MCF 10A (cell line): ENCODE results near the gene VAMP8. TPM values are rescaled to one million over a fixed set of nuclear protein-coding genes. Genes with fewer than 3 reads are reported as not detected.

Experiments used
- BruUV-seq: library from RNA; stranded (reverse); fragments of 400-500 nt; replicated peaks from 2 replicates; lab custom pipeline; 2021; lab: Mats Ljungman, UMichigan
- CTCF ChIA-PET: fragments of 300-600 bp; sonication (Branson Sonifier 250); formaldehyde crosslinking; extraction: SDS; loops from one replicate; lab custom pipeline; 2021; ENCODE audit warnings: antibody characterized with exemption, inconsistent platforms; lab: Yijun Ruan, JAX
- POLR2A ChIA-PET: fragments of 300-600, 350-650 bp; sonication (Branson Sonifier 250); formaldehyde crosslinking; extraction: SDS; loops from one replicate; lab custom pipeline; 2020; ENCODE audit warnings: antibody characterized with exemption, inconsistent platforms; lab: Yijun Ruan, JAX
- DNase-seq: peaks from one replicate; pipeline ENCODE4 v3.0.0-alpha.2; 2018; ENCODE audit not compliant: unreplicated experiment
- H3K27ac Mint-ChIP-seq: one replicate; pipeline ENCODE4 v1.8.0; 2022; ENCODE audit warnings: mild to moderate bottlenecking, low read depth, mixed read lengths; ENCODE audit not compliant: unreplicated experiment
- H3K27me3 Mint-ChIP-seq: one replicate; pipeline ENCODE4 v1.8.0; 2022; ENCODE audit warnings: mixed read lengths; ENCODE audit not compliant: insufficient read depth, unreplicated experiment
- H3K36me3 Mint-ChIP-seq: one replicate; pipeline ENCODE4 v1.8.0; 2022; ENCODE audit warnings: mild to moderate bottlenecking, moderate library complexity, mixed read lengths; ENCODE audit not compliant: insufficient read depth, unreplicated experiment
- H3K4me1 Mint-ChIP-seq: one replicate; pipeline ENCODE4 v1.8.0; 2022; ENCODE audit warnings: mixed read lengths; ENCODE audit not compliant: insufficient read depth, unreplicated experiment
- H3K4me3 Mint-ChIP-seq: one replicate; pipeline ENCODE4 v1.8.0; 2022; ENCODE audit warnings: mild to moderate bottlenecking, moderate library complexity, mixed read lengths; ENCODE audit not compliant: unreplicated experiment
- H3K9me3 Mint-ChIP-seq: one replicate; pipeline ENCODE4 v1.8.0; 2022; ENCODE audit warnings: mixed read lengths; ENCODE audit not compliant: unreplicated experiment
- CTCF ChIP-seq: fragments of 200-600 bp; IDR thresholded peaks from one replicate; pipeline ENCODE4 v1.8.0; 2022; ENCODE audit warnings: antibody characterized with exemption, mild to moderate bottlenecking; ENCODE audit not compliant: unreplicated experiment
- intact Hi-C: fragments of 100-400 bp; cut with micrococcal nuclease; formaldehyde crosslinking; loops from 2 replicates; pipeline ENCODE4 v1.14.1; 2022
- total RNA-seq: library from RNA; stranded (reverse); gene quantifications from 2 replicates; pipeline ENCODE4 v1.2.3, GENCODE V29; 2022

VAMP8 gene
- total RNA-seq, 1 experiment from 2014 or later: 56.0 TPM

- Mint-ChIP-seq H3K27ac (peak overlapping the region; percentile 94), H3K27me3 (no peaks in the 10 kb centered on the region), H3K4me1 (peaks cover 11% of the 10 kb centered on the region), H3K9me3 (no peaks in the 10 kb centered on the region), H3K4me3 (peak overlapping the region; percentile 79), H3K36me3 (peaks cover 42% of the 10 kb centered on the region)
- DNase-seq: no peak
- ChIA-PET POLR2A (interaction anchor here (0.7 to 5.4 kb wide), 11 partner anchors 8 to 253 kb away, joined by 3 to 113 read pairs (median 6); partner anchors contain the start of genes RNF181, TGOLN2 and TMEM150A), CTCF (interaction anchor here (0.6 to 1.3 kb wide), 3 partner anchors 11 to 666 kb away, joined by 3 to 4 read pairs (median 4); no protein-coding TSS in a partner anchor)
- no peak for TF ChIP-seq CTCF
- intact Hi-C loops: no loop called here
- BruUV-seq: no TSS peak
These were observed 2.0 kb downstream of the VAMP8 start for GRCh38 chr2:85579266-85579935.

- POLR2A ChIA-PET: interaction anchor here (0.7 to 5.4 kb wide), 7 partner anchors 9 to 143 kb away, joined by 3 to 113 read pairs (median 3); partner anchors contain the start of gene RNF181
- CTCF ChIA-PET: interaction anchor here (0.5 to 1.1 kb wide), 2 partner anchors 12 to 13 kb away, joined by 3 to 5 read pairs; no protein-coding TSS in a partner anchor
- no peak for TF ChIP-seq CTCF
- no TSS peak for BruUV-seq
- H3K9me3 Mint-ChIP-seq: no peaks in the 10 kb centered on the region
- no peaks in the 10 kb centered on the region for H3K27me3 Mint-ChIP-seq
- no peak overlapping the region for H3K4me3 Mint-ChIP-seq
- intact Hi-C loops: no loop called here
- no peak for DNase-seq
- H3K36me3 Mint-ChIP-seq: peaks cover 42% of the 10 kb centered on the region
- H3K27ac Mint-ChIP-seq: no peak overlapping the region
- peaks cover 17% of the 10 kb centered on the region for H3K4me1 Mint-ChIP-seq
These were observed 2.8 kb downstream of the VAMP8 start for GRCh38 chr2:85580206-85580605.

GRCh38 chr2:85582492-85582891 lies 5.1 kb downstream of the VAMP8 start:
- no TSS peak for BruUV-seq
- Mint-ChIP-seq H3K27ac (no peak overlapping the region), H3K4me1 (peaks cover 25% of the 10 kb centered on the region), H3K9me3 (no peaks in the 10 kb centered on the region), H3K4me3 (no peak overlapping the region), H3K36me3 (peaks cover 42% of the 10 kb centered on the region), H3K27me3 (no peaks in the 10 kb centered on the region)
- ChIA-PET POLR2A (interaction anchor here (6.1 kb wide), 1 partner anchor 13 kb away, joined by 54 read pairs; the partner anchor contains the start of gene RNF181), CTCF (interaction anchor here (0.7 kb wide), 1 partner anchor 146 kb away, joined by 3 read pairs; no protein-coding TSS in a partner anchor)
- no peak for TF ChIP-seq CTCF
- no peak for DNase-seq
- intact Hi-C loops: no loop called here

GRCh38 chr2:85583667-85584353 lies 6.4 kb downstream of the VAMP8 start:
- no peak overlapping the region for H3K27ac Mint-ChIP-seq
- peaks cover 42% of the 10 kb centered on the region for H3K36me3 Mint-ChIP-seq
- intact Hi-C loops: no loop called here
- H3K27me3 Mint-ChIP-seq: no peaks in the 10 kb centered on the region
- ChIA-PET POLR2A (interaction anchor here (1.4 to 6.1 kb wide), 3 partner anchors 12 to 42 kb away, joined by 5 to 54 read pairs (median 6); partner anchors contain the start of genes C2orf68 and RNF181), CTCF (no interaction called here)
- DNase-seq: no peak
- H3K4me3 Mint-ChIP-seq: no peak overlapping the region
- BruUV-seq: no TSS peak
- peaks cover 18% of the 10 kb centered on the region for H3K4me1 Mint-ChIP-seq
- TF ChIP-seq CTCF: no peak
- no peaks in the 10 kb centered on the region for H3K9me3 Mint-ChIP-seq
